PC-3 (cell line): Measurements from ENCODE around the gene UMODL1.

ENCODE experiments used
- EZH2phosphoT487 ChIP-seq: fragments of 300-600 bp; sonication (generic); IDR thresholded peaks from 2 replicates; pipeline ENCODE4 v1.6.1; 2018; ENCODE audit warnings: mild to moderate bottlenecking, antibody characterized with exemption, low read length, borderline replicate concordance
- TF ChIP-seq, protein P1 (sequence below): fragments of 300-600 bp; sonication (generic); conservative IDR thresholded peaks from 2 replicates; pipeline ENCODE4 v1.5.1; 2017; ENCODE audit warnings: antibody characterized with exemption, low read depth, mild to moderate bottlenecking, low read length

DNA sequence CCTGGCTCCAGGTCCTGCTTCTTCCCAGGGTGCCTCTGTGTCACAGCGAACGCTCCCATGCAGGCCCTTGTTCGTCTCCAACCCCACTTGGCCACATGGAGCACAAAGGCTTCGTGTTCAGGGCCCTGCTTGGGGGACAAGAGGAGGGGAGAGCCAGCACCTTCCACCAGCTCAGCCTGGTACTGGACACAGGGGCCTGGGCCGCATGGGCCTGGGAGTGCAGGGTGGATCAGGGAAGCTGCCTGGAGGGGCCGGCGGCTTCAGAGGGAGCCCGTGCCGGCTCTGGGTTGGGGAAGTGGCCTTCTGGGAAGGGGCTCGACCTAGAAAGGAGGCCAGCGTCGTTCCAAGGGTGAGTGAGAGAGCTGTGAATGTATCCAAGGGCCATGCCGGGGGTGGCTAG is 53.0 kb downstream of the UMODL1 start:
- TF ChIP-seq, protein P1, sequence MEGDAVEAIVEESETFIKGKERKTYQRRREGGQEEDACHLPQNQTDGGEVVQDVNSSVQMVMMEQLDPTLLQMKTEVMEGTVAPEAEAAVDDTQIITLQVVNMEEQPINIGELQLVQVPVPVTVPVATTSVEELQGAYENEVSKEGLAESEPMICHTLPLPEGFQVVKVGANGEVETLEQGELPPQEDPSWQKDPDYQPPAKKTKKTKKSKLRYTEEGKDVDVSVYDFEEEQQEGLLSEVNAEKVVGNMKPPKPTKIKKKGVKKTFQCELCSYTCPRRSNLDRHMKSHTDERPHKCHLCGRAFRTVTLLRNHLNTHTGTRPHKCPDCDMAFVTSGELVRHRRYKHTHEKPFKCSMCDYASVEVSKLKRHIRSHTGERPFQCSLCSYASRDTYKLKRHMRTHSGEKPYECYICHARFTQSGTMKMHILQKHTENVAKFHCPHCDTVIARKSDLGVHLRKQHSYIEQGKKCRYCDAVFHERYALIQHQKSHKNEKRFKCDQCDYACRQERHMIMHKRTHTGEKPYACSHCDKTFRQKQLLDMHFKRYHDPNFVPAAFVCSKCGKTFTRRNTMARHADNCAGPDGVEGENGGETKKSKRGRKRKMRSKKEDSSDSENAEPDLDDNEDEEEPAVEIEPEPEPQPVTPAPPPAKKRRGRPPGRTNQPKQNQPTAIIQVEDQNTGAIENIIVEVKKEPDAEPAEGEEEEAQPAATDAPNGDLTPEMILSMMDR = no peak
- no peak for TF ChIP-seq EZH2phosphoT487
